Measurements from ENCODE around the gene TTC7B. TPM values are rescaled to one million over a fixed set of nuclear protein-coding genes. Genes with fewer than 3 reads are reported as not detected.

TTC7B gene
- total RNA-seq, 4 donors from 2014 or later = 8.4 to 11.2 (median 9.2) TPM

DNA sequence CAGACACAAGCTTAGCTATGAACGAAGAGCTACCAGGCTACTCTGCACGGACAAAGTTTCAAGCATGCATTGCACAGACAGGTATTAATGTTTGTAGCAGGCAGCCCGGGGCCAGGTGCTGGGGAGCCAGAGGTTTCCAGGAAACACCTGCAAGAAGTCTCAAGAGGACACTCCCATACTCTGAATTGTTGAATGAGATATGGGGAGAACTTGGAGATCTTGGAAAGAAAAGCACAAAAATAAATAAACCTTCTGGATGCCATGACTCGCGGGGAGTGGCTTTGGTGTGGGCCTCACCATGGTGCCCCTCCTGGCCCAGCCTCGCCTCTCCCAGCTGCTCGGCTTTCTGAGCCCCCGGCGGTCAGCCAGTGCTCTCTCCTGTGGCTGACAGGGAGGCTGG lies 186.8 kb downstream of the TTC7B start:
- TF ChIP-seq POLR2AphosphoS5 (IDR thresholded peaks at IDR 0.05) (no peak), POLR2A (IDR thresholded peaks at IDR 0.05) (no peak), CTCF (IDR thresholded peaks at IDR 0.05) (no peak), EP300 (IDR thresholded peaks at IDR 0.05; ENCODE audit: low read depth) (no peak)
- intact Hi-C loops (cut with DNase I; ENCODE audit: low total_unique reads) (no loop called here), in situ Hi-C loops (cut with MboI; ENCODE audit: low pct_ligation_motif_present in 1 of 4, low pct_unique_long_range_greater_than_20kb in 1 of 4, low sequenced_read_pairs in 3 of 4) (no loop called here)
- no peak overlapping the region for H3K4me3 ChIP-seq
- DNase-seq = no peak
- H3K27me3 ChIP-seq = no peaks in the 10 kb centered on the region
- 69 to 90% methylated on average over 5 to 9 of the region's 9 CpGs for WGBS, 2 donors (ENCODE audit: low coverage in 1 of 2)
- peak overlapping the region in 3 of 4 donors; percentile 24 to 71 (median 47) for H3K27ac ChIP-seq
- peaks cover 0 to 14% (median 10%) of the 10 kb centered on the region in 4 donors for H3K4me1 ChIP-seq
- H3K9me3 ChIP-seq = no peaks in the 10 kb centered on the region
- no peaks in the 10 kb centered on the region for H3K36me3 ChIP-seq

- in situ Hi-C loops (cut with MboI; ENCODE audit: low pct_ligation_motif_present in 1 of 4, low pct_unique_long_range_greater_than_20kb in 1 of 4, low sequenced_read_pairs in 3 of 4) = no loop called here
- intact Hi-C loops (cut with DNase I; ENCODE audit: low total_unique reads) = no loop called here
- Histone ChIP-seq H3K4me3 (no peak overlapping the region), H3K4me1 (peaks cover 0 to 14% (median 10%) of the 10 kb centered on the region in 4 donors), H3K27me3 (no peaks in the 10 kb centered on the region), H3K36me3 (no peaks in the 10 kb centered on the region), H3K27ac (peak overlapping the region in 3 of 4 donors; percentile 15 to 71 (median 47)), H3K9me3 (no peaks in the 10 kb centered on the region)
- DNase-seq = no peak
- no peak for TF ChIP-seq POLR2AphosphoS5 (IDR thresholded peaks at IDR 0.05)
- WGBS, 2 donors (ENCODE audit: low coverage in 1 of 2) = 92% methylated on average over 8 of the region's 8 CpGs; no CpG with 5 or more reads in 1 of the 2 donors
Measured at GRCh38 chr14:90628825-90629224, 187.4 kb downstream of the TTC7B start.

DNA sequence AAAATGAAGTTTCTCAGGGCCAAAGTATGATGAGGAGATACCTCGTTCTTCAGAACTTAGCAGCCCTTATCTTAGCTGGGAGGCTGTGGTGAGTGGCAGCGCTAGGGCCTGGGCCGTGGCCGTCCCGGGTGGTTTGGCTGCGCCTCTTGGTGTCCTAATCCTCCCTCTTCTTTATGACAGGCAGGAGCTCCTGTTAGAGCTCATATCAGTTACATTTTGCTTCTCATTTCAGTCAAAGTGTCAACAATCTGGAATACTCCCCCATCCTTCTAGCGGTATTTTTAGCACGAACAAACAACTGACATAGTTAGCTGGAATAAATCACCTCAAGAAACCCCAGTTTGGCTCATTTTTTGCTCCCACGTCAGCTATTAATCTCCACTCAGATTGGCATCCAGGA lies 188.8 kb downstream of the TTC7B start:
- no peak overlapping the region for H3K4me3 ChIP-seq
- no peak for DNase-seq
- 84% methylated on average over 9 of the region's 9 CpGs; no CpG with 5 or more reads in 1 of the 2 donors for WGBS, 2 donors (ENCODE audit: low coverage in 1 of 2)
- intact Hi-C loops (cut with DNase I; ENCODE audit: low total_unique reads) (no loop called here), in situ Hi-C loops (cut with MboI; ENCODE audit: low pct_ligation_motif_present in 1 of 4, low pct_unique_long_range_greater_than_20kb in 1 of 4, low sequenced_read_pairs in 3 of 4) (no loop called here)
- H3K9me3 ChIP-seq = no peaks in the 10 kb centered on the region
- TF ChIP-seq EP300 (IDR thresholded peaks at IDR 0.05; ENCODE audit: low read depth) = no peak
- TF ChIP-seq POLR2AphosphoS5 (IDR thresholded peaks at IDR 0.05) = no peak
- no peak for TF ChIP-seq CTCF (IDR thresholded peaks at IDR 0.05)
- TF ChIP-seq POLR2A (IDR thresholded peaks at IDR 0.05) = no peak
- no peaks in the 10 kb centered on the region for H3K36me3 ChIP-seq
- peak overlapping the region in 3 of 4 donors; percentile 47 to 71 (median 59) for H3K27ac ChIP-seq
- H3K4me1 ChIP-seq = peaks cover 0 to 14% (median 10%) of the 10 kb centered on the region in 4 donors
- no peaks in the 10 kb centered on the region for H3K27me3 ChIP-seq

DNA sequence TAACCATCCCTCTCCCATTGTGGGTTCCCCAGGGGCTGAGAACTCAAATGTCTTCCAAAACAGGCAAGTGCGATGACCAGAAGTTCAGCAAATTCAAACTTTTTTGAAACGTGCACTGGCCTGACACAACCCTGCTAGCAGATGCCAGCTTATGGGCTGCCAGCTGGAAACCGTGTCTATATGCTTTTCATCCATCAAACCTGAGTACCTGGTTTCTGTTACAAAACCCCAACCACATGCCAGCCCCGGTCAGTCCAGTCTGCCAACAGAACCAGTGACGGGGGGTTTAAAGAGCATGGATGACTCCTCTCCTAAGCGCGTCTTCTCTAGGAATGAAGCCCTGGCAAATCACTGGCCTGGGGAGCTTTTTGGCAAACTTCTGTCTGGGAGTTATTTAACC lies 189.7 kb downstream of the TTC7B start:
- intact Hi-C loops (cut with DNase I; ENCODE audit: low total_unique reads) (no loop called here), in situ Hi-C loops (cut with MboI; ENCODE audit: low pct_ligation_motif_present in 1 of 4, low pct_unique_long_range_greater_than_20kb in 1 of 4, low sequenced_read_pairs in 3 of 4) (no loop called here)
- no peak overlapping the region for H3K4me3 ChIP-seq
- H3K27ac ChIP-seq = peak overlapping the region in 3 of 4 donors; percentile 47 to 71 (median 59)
- TF ChIP-seq CTCF (IDR thresholded peaks at IDR 0.05) (no peak), EP300 (IDR thresholded peaks at IDR 0.05; ENCODE audit: low read depth) (peak; percentile 62), POLR2AphosphoS5 (IDR thresholded peaks at IDR 0.05) (peak; percentile 41 to 84 (median 52)), POLR2A (IDR thresholded peaks at IDR 0.05) (no peak)
- H3K27me3 ChIP-seq = no peaks in the 10 kb centered on the region
- no peaks in the 10 kb centered on the region for H3K36me3 ChIP-seq
- peak; percentile 24 for DNase-seq
- H3K4me1 ChIP-seq = peaks cover 0 to 14% (median 10%) of the 10 kb centered on the region in 4 donors
- 84% methylated on average over 7 of the region's 7 CpGs; no CpG with 5 or more reads in 1 of the 2 donors for WGBS, 2 donors (ENCODE audit: low coverage in 1 of 2)
- H3K9me3 ChIP-seq = no peaks in the 10 kb centered on the region

GRCh38 chr14:90625445-90625844 lies 190.8 kb downstream of the TTC7B start:
- intact Hi-C loops (cut with DNase I; ENCODE audit: low total_unique reads) = no loop called here
- Histone ChIP-seq H3K36me3 (no peaks in the 10 kb centered on the region), H3K4me3 (no peak overlapping the region), H3K27ac (peak overlapping the region in 3 of 4 donors; percentile 39 to 68 (median 47)), H3K4me1 (peaks cover 0 to 14% (median 10%) of the 10 kb centered on the region in 4 donors), H3K9me3 (no peaks in the 10 kb centered on the region), H3K27me3 (no peaks in the 10 kb centered on the region)
- TF ChIP-seq EP300 (IDR thresholded peaks at IDR 0.05; ENCODE audit: low read depth) (no peak), POLR2AphosphoS5 (IDR thresholded peaks at IDR 0.05) (no peak), CTCF (IDR thresholded peaks at IDR 0.05) (no peak)
- WGBS, 2 donors (ENCODE audit: low coverage in 1 of 2) = 69 to 76% methylated on average over 3 to 8 of the region's 8 CpGs
- DNase-seq = no peak
- in situ Hi-C loops (cut with MboI; ENCODE audit: low pct_ligation_motif_present in 1 of 4, low pct_unique_long_range_greater_than_20kb in 1 of 4, low sequenced_read_pairs in 3 of 4) = no loop called here
